A673 (cell line): ENCODE results near the gene CLEC18B. TPM values are rescaled to one million over a fixed set of nuclear protein-coding genes. Genes with fewer than 3 reads are reported as not detected.

Source experiments
- BruUV-seq: library from RNA; stranded (reverse); fragments of 400-500 nt; replicated peaks from 2 replicates; lab custom pipeline; 2021; lab: Mats Ljungman, UMichigan
- CTCF ChIA-PET: fragments of 300-600 bp; sonication (Branson Sonifier 250); formaldehyde crosslinking; loops from one replicate; lab custom pipeline; 2022; ENCODE audit warnings: antibody characterized with exemption; lab: Charles Lee
- POLR2A ChIA-PET: fragments of 300-600 bp; sonication (Branson Sonifier 250); formaldehyde crosslinking; loops from one replicate; lab custom pipeline; 2022; ENCODE audit warnings: antibody characterized with exemption; ENCODE audit not compliant: low non-redundant PET; lab: Charles Lee
- DNase-seq: peaks from one replicate; pipeline ENCODE4 v3.0.0-alpha.2; 2015; ENCODE audit warnings: low spot score
- H3K27ac ChIP-seq: fragments of 200-600 bp; sonication (generic); 2 replicates; pipeline ENCODE4 v1.5.1; 2016; ENCODE audit warnings: mixed run types, low read depth, mild to moderate bottlenecking, mixed read lengths, antibody characterized with exemption, low read length; ENCODE audit not compliant: poor library complexity, severe bottlenecking
- H3K27me3 ChIP-seq: fragments of 200-600 bp; sonication (generic); replicated peaks from 2 replicates; pipeline ENCODE4 v1.6.1; 2017; ENCODE audit warnings: mixed run types, low read depth, mild to moderate bottlenecking, mixed read lengths, antibody characterized with exemption, low read length; ENCODE audit not compliant: insufficient read depth, poor library complexity
- H3K36me3 ChIP-seq: fragments of 200-600 bp; sonication (generic); 2 replicates; pipeline ENCODE4 v1.6.1; 2016; ENCODE audit warnings: mixed run types, mild to moderate bottlenecking, mixed read lengths, antibody characterized with exemption, low read length; ENCODE audit not compliant: insufficient read depth, poor library complexity, severe bottlenecking
- H3K4me1 ChIP-seq: fragments of 200-600 bp; sonication (generic); 2 replicates; pipeline ENCODE4 v1.6.1; 2017; ENCODE audit warnings: mixed run types, mild to moderate bottlenecking, mixed read lengths, antibody characterized with exemption, low read length; ENCODE audit not compliant: insufficient read depth, poor library complexity, severe bottlenecking
- H3K4me3 ChIP-seq: fragments of 200-600 bp; sonication (generic); 2 replicates; pipeline ENCODE4 v1.5.1; 2016; ENCODE audit warnings: low read depth, mixed run types, mild to moderate bottlenecking, mixed read lengths, low read length; ENCODE audit not compliant: poor library complexity, severe bottlenecking
- H3K9me3 ChIP-seq: fragments of 200-600 bp; sonication (generic); 2 replicates; pipeline ENCODE4 v1.6.1; 2016; ENCODE audit warnings: mixed run types, low read depth, mild to moderate bottlenecking, mixed read lengths, antibody characterized with exemption, low read length; ENCODE audit not compliant: poor library complexity, severe bottlenecking
- EZH2 ChIP-seq: fragments of 200-600 bp; sonication (generic); IDR thresholded peaks from 2 replicates; pipeline ENCODE4 v1.6.1; 2017; ENCODE audit warnings: borderline replicate concordance, low read depth, mild to moderate bottlenecking, mixed read lengths, antibody characterized with exemption, low read length; ENCODE audit not compliant: poor library complexity, severe bottlenecking
- intact Hi-C: fragments of 100-400 bp; cut with micrococcal nuclease; formaldehyde crosslinking; loops from one replicate; pipeline ENCODE4 v1.10.0; 2022; ENCODE audit not compliant: unreplicated experiment
- total RNA-seq: library from RNA; stranded (reverse); gene quantifications from 2 replicates; pipeline ENCODE4 v1.2.3, GENCODE V29; 2021
- TF ChIP-seq, protein P1 (sequence below): fragments of 300-800, 200-600 bp; sonication (generic); conservative IDR thresholded peaks from 2 replicates; pipeline ENCODE4 v1.5.1; 2017; ENCODE audit warnings: low read depth, mild to moderate bottlenecking, antibody characterized with exemption, low read length, moderate library complexity, mixed read lengths

Gene CLEC18B
- total RNA-seq, 1 experiment from 2014 or later: 37.7 TPM

- ChIA-PET CTCF (no interaction called here), POLR2A (no interaction called here)
- Histone ChIP-seq H3K4me3 (no peak overlapping the region), H3K4me1 (no peaks in the 10 kb centered on the region), H3K9me3 (no peaks in the 10 kb centered on the region), H3K36me3 (peaks cover 100% of the 10 kb centered on the region), H3K27ac (peak overlapping the region; percentile 9), H3K27me3 (no peaks in the 10 kb centered on the region)
- no peak for TF ChIP-seq EZH2
- TF ChIP-seq, protein P1, sequence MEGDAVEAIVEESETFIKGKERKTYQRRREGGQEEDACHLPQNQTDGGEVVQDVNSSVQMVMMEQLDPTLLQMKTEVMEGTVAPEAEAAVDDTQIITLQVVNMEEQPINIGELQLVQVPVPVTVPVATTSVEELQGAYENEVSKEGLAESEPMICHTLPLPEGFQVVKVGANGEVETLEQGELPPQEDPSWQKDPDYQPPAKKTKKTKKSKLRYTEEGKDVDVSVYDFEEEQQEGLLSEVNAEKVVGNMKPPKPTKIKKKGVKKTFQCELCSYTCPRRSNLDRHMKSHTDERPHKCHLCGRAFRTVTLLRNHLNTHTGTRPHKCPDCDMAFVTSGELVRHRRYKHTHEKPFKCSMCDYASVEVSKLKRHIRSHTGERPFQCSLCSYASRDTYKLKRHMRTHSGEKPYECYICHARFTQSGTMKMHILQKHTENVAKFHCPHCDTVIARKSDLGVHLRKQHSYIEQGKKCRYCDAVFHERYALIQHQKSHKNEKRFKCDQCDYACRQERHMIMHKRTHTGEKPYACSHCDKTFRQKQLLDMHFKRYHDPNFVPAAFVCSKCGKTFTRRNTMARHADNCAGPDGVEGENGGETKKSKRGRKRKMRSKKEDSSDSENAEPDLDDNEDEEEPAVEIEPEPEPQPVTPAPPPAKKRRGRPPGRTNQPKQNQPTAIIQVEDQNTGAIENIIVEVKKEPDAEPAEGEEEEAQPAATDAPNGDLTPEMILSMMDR: no peak
- intact Hi-C loops: no loop called here
- TSS peak; percentile 15 for BruUV-seq
- no peak for DNase-seq
Measured at GRCh38 chr16:74451951-74452758, 30.9 kb upstream of the CLEC18B start.

- ChIA-PET POLR2A (no interaction called here), CTCF (no interaction called here)
- Histone ChIP-seq H3K27ac (peak overlapping the region; percentile 41), H3K27me3 (no peaks in the 10 kb centered on the region), H3K4me1 (no peaks in the 10 kb centered on the region), H3K9me3 (no peaks in the 10 kb centered on the region), H3K4me3 (no peak overlapping the region), H3K36me3 (peaks cover 98% of the 10 kb centered on the region)
- BruUV-seq: no TSS peak
- intact Hi-C loops: no loop called here
- TF ChIP-seq, protein P1: no peak
- TF ChIP-seq EZH2: no peak
- DNase-seq: no peak
Measured at GRCh38 chr16:74450967-74451760, 29.9 kb upstream of the CLEC18B start.

DNA sequence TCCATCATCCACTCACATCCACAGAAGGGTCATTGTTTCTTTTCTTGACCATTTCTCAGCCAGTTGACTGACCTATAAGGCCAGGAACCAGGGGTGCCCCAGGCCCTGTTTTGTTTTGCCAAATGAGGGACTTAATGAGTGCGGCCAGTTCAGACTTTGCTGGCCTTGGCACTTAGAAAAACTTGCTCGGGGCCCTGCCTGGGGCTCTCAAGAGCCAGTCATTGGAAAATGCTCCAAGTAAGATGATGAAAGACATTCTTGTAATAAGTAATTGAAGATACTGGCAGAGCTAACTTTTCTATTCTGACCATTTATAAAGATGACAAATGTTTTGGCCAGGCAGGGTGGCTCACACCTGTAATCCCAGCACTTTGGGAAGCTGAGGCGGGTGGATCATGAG lies 29.0 kb upstream of the CLEC18B start:
- H3K4me3 ChIP-seq: no peak overlapping the region
- POLR2A ChIA-PET: no interaction called here
- DNase-seq: no peak
- intact Hi-C loops: no loop called here
- CTCF ChIA-PET: interaction anchor here (1.0 kb wide), 1 partner anchor 10 kb away, joined by 5 read pairs; no protein-coding TSS in a partner anchor
- peaks cover 94% of the 10 kb centered on the region for H3K36me3 ChIP-seq
- BruUV-seq: no TSS peak
- no peaks in the 10 kb centered on the region for H3K27me3 ChIP-seq
- no peaks in the 10 kb centered on the region for H3K9me3 ChIP-seq
- peak overlapping the region; percentile 22 for H3K27ac ChIP-seq
- H3K4me1 ChIP-seq: no peaks in the 10 kb centered on the region
- no peak for TF ChIP-seq EZH2
- TF ChIP-seq, protein P1: no peak
